GM18951 (cell line): ENCODE data around the gene CDPF1.

Source experiments
- POLR2A ChIP-seq: IDR thresholded peaks from 4 replicates; pipeline ENCODE4 v1.6.1; 2011; ENCODE audit warnings: mild to moderate bottlenecking; ENCODE audit not compliant: insufficient read length, insufficient read depth; ENCODE audit errors: extremely low read depth
- in situ Hi-C: fragments of 300-500 bp; cut with MboI; formaldehyde crosslinking; loops from one replicate; pipeline ENCODE4 v1.12.0; 2022; ENCODE audit warnings: low sequenced_read_pairs, mixed read lengths, inconsistent platforms; ENCODE audit not compliant: unreplicated experiment

CDPF1 gene

GRCh38 chr22:46256358-46256958 is 6.4 kb upstream of the CDPF1 start:
- no peak for TF ChIP-seq POLR2A
- in situ Hi-C loops, result no loop called here

GRCh38 chr22:46251816-46252380 is 1.8 kb upstream of the CDPF1 start:
- in situ Hi-C loops, result no loop called here
- no peak for TF ChIP-seq POLR2A

GRCh38 chr22:46251266-46251665 is 1.2 kb upstream of the CDPF1 start:
- in situ Hi-C loops, result no loop called here

GRCh38 chr22:46250783-46251125 is 661 bp upstream of the CDPF1 start:
- in situ Hi-C loops, result no loop called here
- no peak for TF ChIP-seq POLR2A

More at GRCh38 chr22:46251266-46251665, 1.2 kb upstream of the CDPF1 start:
- TF ChIP-seq POLR2A, result no peak

- TF ChIP-seq POLR2A, result no peak
Observed at GRCh38 chr22:46247443-46247975, 2.6 kb downstream of the CDPF1 start.

GRCh38 chr22:46246178-46246577 is 3.9 kb downstream of the CDPF1 start:
- TF ChIP-seq POLR2A, result no peak
- in situ Hi-C loops, result no loop called here

More at GRCh38 chr22:46247443-46247975, 2.6 kb downstream of the CDPF1 start:
- in situ Hi-C loops, result no loop called here

- TF ChIP-seq POLR2A, result no peak
- in situ Hi-C loops, result no loop called here
Observed at GRCh38 chr22:46245511-46245910, 4.6 kb downstream of the CDPF1 start.

- in situ Hi-C loops, result no loop called here
- TF ChIP-seq POLR2A, result no peak
Observed at GRCh38 chr22:46244771-46245170, 5.3 kb downstream of the CDPF1 start.

- in situ Hi-C loops, result no loop called here
- no peak for TF ChIP-seq POLR2A
Observed at GRCh38 chr22:46242076-46242475, 8.0 kb downstream of the CDPF1 start.

GRCh38 chr22:46241396-46242007 is 8.6 kb downstream of the CDPF1 start:
- in situ Hi-C loops, result no loop called here
- no peak for TF ChIP-seq POLR2A

- in situ Hi-C loops, result no loop called here
- TF ChIP-seq POLR2A, result no peak
Observed at GRCh38 chr22:46240907-46241306, 9.2 kb downstream of the CDPF1 start.

GRCh38 chr22:46240506-46240905 is 9.6 kb downstream of the CDPF1 start:
- in situ Hi-C loops, result no loop called here
- TF ChIP-seq POLR2A, result no peak

GRCh38 chr22:46240073-46240472 is 10.0 kb downstream of the CDPF1 start:
- in situ Hi-C loops, result no loop called here
- TF ChIP-seq POLR2A, result no peak
